Ascending aorta (tissue), 2 donors: ENCODE measurements around the gene NPPA. TPM values are rescaled to one million over a fixed set of nuclear protein-coding genes. Genes with fewer than 3 reads are reported as not detected.

Experiments
- DNase-seq, 2 donors: peaks; one replicate each; pipeline ENCODE4 v3.0.0-alpha.2; 2019; ENCODE audit warnings: low spot score in 2 of 2
- H3K27ac ChIP-seq, 2 donors: fragments of 200-600 bp; sonication (generic); one replicate each; pipeline ENCODE4 v1.5.1; 2016 to 2017; ENCODE audit warnings: mild to moderate bottlenecking in 1 of 2
- H3K27me3 ChIP-seq: fragments of 200-600 bp; sonication (generic); one replicate; pipeline ENCODE4 v1.5.1; 2017
- H3K36me3 ChIP-seq, 2 donors: fragments of 200-600 bp; sonication (generic); one replicate each; pipeline ENCODE4 v1.5.1; 2016
- H3K4me1 ChIP-seq, 2 donors: fragments of 200-600 bp; sonication (generic); one replicate each; pipeline ENCODE4 v1.5.1; 2016 to 2017; ENCODE audit warnings: mild to moderate bottlenecking in 1 of 2
- H3K4me3 ChIP-seq, 2 donors: fragments of 200-600 bp; sonication (generic); one replicate each; pipeline ENCODE4 v1.5.1; 2016 to 2017; ENCODE audit warnings: mild to moderate bottlenecking in 1 of 2
- H3K9me3 ChIP-seq, 2 donors: fragments of 200-600 bp; sonication (generic); one replicate each; pipeline ENCODE4 v1.5.1; 2016
- intact Hi-C: fragments of 100-400 bp; cut with DNase I; formaldehyde crosslinking; loops from one replicate; pipeline ENCODE4 v1.15.1; 2023
- total RNA-seq: library from RNA; depleted of rRNA; stranded (reverse); fragments of >200 nt; gene quantifications from one replicate; pipeline ENCODE4 v1.1.0, GENCODE V29; 2016
- TF ChIP-seq, protein P1 (sequence below), 3 experiments: fragments of 200-600 bp in 2 of 3; fragments of 450-650 bp in 1 of 3; sonication (generic) in 2 of 3; IDR thresholded peaks; one replicate each; pipeline ENCODE4 v1.5.1; 2016 to 2019; ENCODE audit warnings: antibody characterized with exemption in 3 of 3, mild to moderate bottlenecking in 1 of 3, moderate library complexity in 1 of 3

Gene NPPA
- total RNA-seq, 1 donor from 2014 or later: not detected

DNA sequence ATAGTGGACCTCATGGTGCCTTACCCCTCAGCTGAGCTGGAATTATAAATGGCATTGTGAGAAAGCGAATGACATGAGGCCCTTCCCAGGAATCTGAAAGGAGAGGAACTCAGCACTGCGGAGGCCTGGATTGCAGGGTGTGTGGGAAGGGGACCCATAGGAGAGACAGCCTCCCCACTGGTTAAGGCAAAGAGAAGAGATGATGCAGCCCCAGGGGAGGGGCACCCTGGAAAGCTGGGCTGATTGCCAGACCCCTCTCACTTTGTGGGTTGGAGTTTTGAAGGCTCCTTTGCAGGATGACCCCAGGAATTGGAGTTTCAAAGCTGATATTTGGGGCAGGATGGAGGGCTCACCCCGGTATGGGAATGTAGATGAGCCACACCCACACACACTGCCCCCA is 9.1 kb upstream of the NPPA start:
- H3K9me3 ChIP-seq: no peaks in the 10 kb centered on the region
- H3K27ac ChIP-seq: no peak overlapping the region
- TF ChIP-seq, protein P1, sequence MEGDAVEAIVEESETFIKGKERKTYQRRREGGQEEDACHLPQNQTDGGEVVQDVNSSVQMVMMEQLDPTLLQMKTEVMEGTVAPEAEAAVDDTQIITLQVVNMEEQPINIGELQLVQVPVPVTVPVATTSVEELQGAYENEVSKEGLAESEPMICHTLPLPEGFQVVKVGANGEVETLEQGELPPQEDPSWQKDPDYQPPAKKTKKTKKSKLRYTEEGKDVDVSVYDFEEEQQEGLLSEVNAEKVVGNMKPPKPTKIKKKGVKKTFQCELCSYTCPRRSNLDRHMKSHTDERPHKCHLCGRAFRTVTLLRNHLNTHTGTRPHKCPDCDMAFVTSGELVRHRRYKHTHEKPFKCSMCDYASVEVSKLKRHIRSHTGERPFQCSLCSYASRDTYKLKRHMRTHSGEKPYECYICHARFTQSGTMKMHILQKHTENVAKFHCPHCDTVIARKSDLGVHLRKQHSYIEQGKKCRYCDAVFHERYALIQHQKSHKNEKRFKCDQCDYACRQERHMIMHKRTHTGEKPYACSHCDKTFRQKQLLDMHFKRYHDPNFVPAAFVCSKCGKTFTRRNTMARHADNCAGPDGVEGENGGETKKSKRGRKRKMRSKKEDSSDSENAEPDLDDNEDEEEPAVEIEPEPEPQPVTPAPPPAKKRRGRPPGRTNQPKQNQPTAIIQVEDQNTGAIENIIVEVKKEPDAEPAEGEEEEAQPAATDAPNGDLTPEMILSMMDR (IDR thresholded peaks at IDR 0.05): no peak
- H3K4me1 ChIP-seq: no peaks in the 10 kb centered on the region
- no peak overlapping the region for H3K4me3 ChIP-seq
- intact Hi-C loops: no loop called here
- peaks cover 11% of the 10 kb centered on the region for H3K27me3 ChIP-seq
- no peak for DNase-seq
- H3K36me3 ChIP-seq: no peaks in the 10 kb centered on the region

DNA sequence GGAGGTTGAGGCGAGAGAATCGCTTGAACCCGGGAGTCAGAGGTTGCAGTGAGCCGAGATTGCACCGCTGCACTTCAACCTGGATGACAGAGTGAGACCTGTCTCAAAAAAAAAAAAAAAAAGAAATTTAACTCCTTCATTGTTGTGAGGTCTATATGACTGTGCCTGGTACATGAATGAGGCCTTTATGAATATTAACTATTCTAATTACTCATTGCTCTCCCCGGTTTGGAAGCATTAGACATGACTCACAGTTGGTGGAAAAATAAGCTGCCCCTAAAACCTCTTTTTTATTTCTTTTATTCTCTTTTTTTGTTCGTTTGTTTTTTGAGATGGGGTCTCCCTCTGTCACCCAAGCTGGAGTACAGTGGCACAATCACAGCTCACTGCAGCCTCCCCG is 7.8 kb upstream of the NPPA start:
- peaks cover 11% of the 10 kb centered on the region for H3K27me3 ChIP-seq
- no peak overlapping the region for H3K27ac ChIP-seq
- no peak for DNase-seq
- no peaks in the 10 kb centered on the region for H3K36me3 ChIP-seq
- H3K9me3 ChIP-seq: no peaks in the 10 kb centered on the region
- intact Hi-C loops: no loop called here
- TF ChIP-seq, protein P1 (IDR thresholded peaks at IDR 0.05): no peak
- no peaks in the 10 kb centered on the region for H3K4me1 ChIP-seq
- H3K4me3 ChIP-seq: no peak overlapping the region

DNA sequence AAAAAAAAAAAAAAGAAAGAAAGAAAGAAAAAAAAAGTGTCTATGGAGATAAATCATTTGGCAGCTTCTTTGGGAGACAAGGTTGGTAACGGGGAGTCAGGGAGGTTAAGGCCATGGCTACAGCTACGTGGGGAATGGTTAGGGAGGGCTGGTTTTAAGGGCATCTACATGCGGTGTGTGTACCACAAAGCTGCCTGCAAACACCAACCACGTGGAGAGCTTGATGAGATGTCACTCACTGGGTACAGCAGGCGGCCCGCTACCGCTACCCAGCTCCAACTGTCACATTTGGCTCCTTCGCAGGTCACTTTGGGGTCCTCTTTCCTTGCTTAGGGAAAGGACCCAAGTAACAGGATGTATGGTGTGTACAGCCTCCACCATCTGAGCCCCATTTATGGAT is 6.9 kb upstream of the NPPA start:
- Histone ChIP-seq H3K27ac (no peak overlapping the region), H3K36me3 (no peaks in the 10 kb centered on the region), H3K27me3 (peaks cover 7% of the 10 kb centered on the region), H3K4me1 (no peaks in the 10 kb centered on the region), H3K4me3 (no peak overlapping the region), H3K9me3 (no peaks in the 10 kb centered on the region)
- TF ChIP-seq, protein P1 (IDR thresholded peaks at IDR 0.05): no peak
- DNase-seq: no peak
- intact Hi-C loops: no loop called here

DNA sequence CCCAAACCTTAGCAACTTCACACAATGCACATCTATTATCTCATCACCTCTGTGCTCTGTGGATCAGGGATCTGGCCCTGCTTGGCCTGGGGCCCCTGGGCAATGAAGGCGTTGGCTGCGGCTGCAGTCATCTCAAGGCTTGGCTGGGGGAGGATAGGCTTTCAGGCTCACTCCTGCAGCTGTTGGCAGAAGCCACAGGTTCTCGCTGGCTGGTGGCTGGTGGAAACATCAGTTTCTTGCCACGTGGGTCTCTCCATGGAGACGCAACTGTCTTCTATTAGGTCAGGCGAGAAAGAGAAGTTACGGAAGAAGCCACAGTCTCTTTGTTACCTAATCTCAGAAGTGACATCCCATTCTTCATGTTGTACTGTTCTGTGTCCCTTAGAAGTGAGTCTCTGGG is 3.6 kb upstream of the NPPA start:
- Histone ChIP-seq H3K4me1 (no peaks in the 10 kb centered on the region), H3K4me3 (no peak overlapping the region), H3K9me3 (no peaks in the 10 kb centered on the region), H3K27me3 (no peaks in the 10 kb centered on the region), H3K36me3 (no peaks in the 10 kb centered on the region), H3K27ac (no peak overlapping the region)
- intact Hi-C loops: no loop called here
- TF ChIP-seq, protein P1 (IDR thresholded peaks at IDR 0.05): no peak
- DNase-seq: no peak

DNA sequence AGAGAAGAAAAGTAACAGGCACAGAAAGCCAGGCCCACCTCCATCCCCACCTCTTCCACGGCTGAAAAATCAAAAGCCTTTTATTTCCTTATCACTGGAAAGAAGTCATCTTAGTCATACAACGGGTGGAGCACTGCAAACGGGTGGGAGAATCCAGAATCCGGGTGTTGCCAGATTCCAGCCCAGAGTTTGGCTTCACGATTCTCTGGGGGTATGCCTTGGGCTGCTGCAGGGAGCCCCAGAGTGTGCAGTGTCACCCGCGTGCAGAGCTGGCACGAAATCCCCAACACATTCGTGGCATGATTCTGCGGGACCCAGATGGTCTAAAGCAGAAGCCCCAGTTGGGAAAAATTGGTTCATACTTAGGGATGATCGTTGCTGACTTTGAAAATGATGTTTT is 2.6 kb upstream of the NPPA start:
- TF ChIP-seq, protein P1 (IDR thresholded peaks at IDR 0.05): no peak
- DNase-seq: no peak
- Histone ChIP-seq H3K27me3 (no peaks in the 10 kb centered on the region), H3K27ac (no peak overlapping the region), H3K4me1 (no peaks in the 10 kb centered on the region), H3K9me3 (no peaks in the 10 kb centered on the region), H3K36me3 (peaks cover 5% of the 10 kb centered on the region in 2 donors), H3K4me3 (no peak overlapping the region)
- intact Hi-C loops: no loop called here

DNA sequence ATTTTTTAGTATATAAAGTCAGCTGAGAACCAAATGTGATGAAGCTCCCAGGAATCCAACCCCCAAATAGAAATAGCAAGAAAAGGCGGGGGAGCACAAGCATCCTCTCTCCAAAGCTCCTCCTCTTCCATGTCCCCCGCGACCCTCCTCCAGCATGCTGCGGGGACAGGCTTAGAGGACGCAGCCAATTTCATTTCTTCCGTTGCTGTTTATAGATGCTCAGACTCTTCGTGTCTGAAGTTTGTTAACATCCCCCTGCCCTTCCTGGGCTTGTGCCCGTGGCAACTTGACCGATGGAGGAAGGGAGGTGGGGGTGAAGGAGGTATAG is 754 bp upstream of the NPPA start:
- Histone ChIP-seq H3K9me3 (no peaks in the 10 kb centered on the region), H3K27ac (no peak overlapping the region), H3K4me3 (no peak overlapping the region), H3K4me1 (no peaks in the 10 kb centered on the region), H3K36me3 (peaks cover 12 to 18% of the 10 kb centered on the region in 2 donors), H3K27me3 (no peaks in the 10 kb centered on the region)
- no peak for DNase-seq
- TF ChIP-seq, protein P1 (IDR thresholded peaks at IDR 0.05): no peak
- intact Hi-C loops: no loop called here
